Limb (tissue), 2 donors: ENCODE measurements around the gene F9.

Experiments used
- DNase-seq, 2 donors: peaks; one replicate each; pipeline ENCODE4 v3.0.0-alpha.2; 2016; ENCODE audit errors: extremely low spot score in 2 of 2

The F9 gene

GRCh38 chrX:139596068-139596467, 65.5 kb downstream of the F9 start:
- DNase-seq = no peak

- DNase-seq = no peak
Measured at GRCh38 chrX:139600105-139600504, 69.6 kb downstream of the F9 start.
